Measurements from ENCODE around the gene LST1. TPM values are rescaled to one million over a fixed set of nuclear protein-coding genes. Genes with fewer than 3 reads are reported as not detected.

The LST1 gene
- total and polyA plus RNA-seq, 2 of the 4 experiments (the other 2 are of a cell fraction): not detected

DNA sequence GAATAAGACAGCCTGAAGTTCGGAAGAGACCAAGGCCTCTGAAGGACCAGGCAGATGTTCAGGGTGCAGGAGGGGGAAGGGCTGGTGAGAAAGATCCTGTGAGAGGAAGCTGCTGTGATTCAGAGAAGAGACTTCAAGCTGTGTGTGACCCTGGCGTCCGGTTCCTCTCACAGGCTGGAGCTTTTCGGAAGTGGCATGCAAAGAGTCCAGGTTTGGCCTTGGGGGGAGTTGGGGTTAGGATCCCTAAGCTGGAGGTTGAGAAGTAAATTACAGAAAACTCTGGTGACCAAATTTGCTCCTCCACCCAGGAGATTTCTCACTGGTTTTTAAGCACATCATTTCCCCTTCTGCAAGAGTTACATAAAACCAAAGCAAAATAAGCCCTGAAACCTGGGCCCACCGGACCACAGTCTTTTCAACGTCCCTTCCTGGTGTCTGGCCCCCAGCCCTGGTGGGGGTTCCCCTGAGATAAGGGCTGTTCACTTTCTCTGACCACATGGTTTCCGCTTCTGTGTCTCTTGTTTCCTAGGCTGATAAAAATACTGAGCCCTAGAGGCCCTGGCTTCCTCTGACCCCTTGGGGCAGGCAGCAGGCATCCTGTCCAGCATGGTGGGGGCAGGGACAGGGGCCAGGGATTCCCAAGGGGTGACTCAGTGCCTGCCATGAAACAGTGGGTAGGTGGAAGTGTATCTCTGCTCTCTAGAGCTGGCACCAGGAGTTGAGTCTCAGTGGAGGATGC, 25.9 kb upstream of the LST1 start:
- Histone ChIP-seq H3K56ac (ENCODE audit: extremely low read depth, insufficient read depth, low read length) (peak overlapping the region; percentile 39; the same call in 1 of the 2 replicates), H2BK20ac (ENCODE audit: low read depth, low read length) (peak overlapping the region; percentile 20), H3K36me3 (ENCODE audit: control insufficient read depth, insufficient read depth, low read length) (peaks cover 27% of the 10 kb centered on the region), H3K18ac (ENCODE audit: low read depth, low read length) (no peak overlapping the region; the same call in 1 of the 2 replicates), H4K8ac (ENCODE audit: low read depth in 2 of 2, low read length in 2 of 2) (peak overlapping the region in 1 of 2 experiments; percentile 57; a peak in 3 of 4 replicates), H3K4me3 (ENCODE audit: insufficient read depth, low read depth, low read length) (no peak overlapping the region), H3K27ac (ENCODE audit: insufficient read depth, low read length) (peak overlapping the region; percentile 22), H2AK9ac (replicated peaks; ENCODE audit: low read depth, low read length, poor library complexity) (peak overlapping the region; percentile 80), H4K5ac (ENCODE audit: low read depth, low read length) (no peak overlapping the region), H3K4me1 (ENCODE audit: control insufficient read depth, insufficient read depth, low read length) (peaks cover 18% of the 10 kb centered on the region), H2AFZ (replicated peaks; ENCODE audit: low read length, poor library complexity) (peak overlapping the region; percentile 61), H2AK5ac (ENCODE audit: low read depth, low read length) (peak overlapping the region; percentile 78; the same call in 1 of the 2 replicates), H2BK15ac (ENCODE audit: low read depth, low read length) (peak overlapping the region; percentile 21; the same call in 1 of the 3 replicates), H3K9me1 (ENCODE audit: insufficient read depth, low read length) (peaks cover 19% of the 10 kb centered on the region; the same call in 1 of the 2 replicates), H3K9ac (ENCODE audit: low read depth, low read length) (no peak overlapping the region), H3K14ac (replicated peaks; ENCODE audit: low read depth, low read length) (peak overlapping the region; percentile 52), H4K20me1 (ENCODE audit: insufficient read depth, low read length) (no peaks in the 10 kb centered on the region), H3K9me3 (ENCODE audit: control insufficient read depth, insufficient read depth, low read length) (no peaks in the 10 kb centered on the region), H3K23ac (ENCODE audit: low read depth, low read length) (peak overlapping the region; percentile 59; the same call in 1 of the 2 replicates), H4K91ac (ENCODE audit: insufficient read depth, low read depth, low read length) (peak overlapping the region; percentile 52), H3K79me1 (ENCODE audit: low read depth in 1 of 2, low read length in 2 of 2) (peaks cover 9 to 20% of the 10 kb centered on the region in 2 experiments; a peak in 3 of 4 replicates), H3K4me2 (ENCODE audit: low read depth, low read length) (peak overlapping the region; percentile 27; the same call in 1 of the 2 replicates), H3K27me3 (ENCODE audit: control insufficient read depth, insufficient read depth, low read length) (no peaks in the 10 kb centered on the region), H2BK120ac (ENCODE audit: low read depth, low read length) (peak overlapping the region; percentile 72), H2BK5ac (ENCODE audit: low read depth, low read length, poor library complexity, severe bottlenecking) (peak overlapping the region; percentile 46), H3K4ac (ENCODE audit: low read depth, low read length) (peak overlapping the region; percentile 66)
- in situ Hi-C loops (cut with MboI; ENCODE audit: low sequenced_read_pairs): no loop called here
- ChIA-PET POLR2A (ENCODE audit: unreplicated experiment) (no interaction called here), CTCF (interaction anchor here (0.7 kb wide), 2 partner anchors 13 to 38 kb away, joined by 4 to 6 read pairs; partner anchors contain the start of gene NFKBIL1)
- TF ChIP-seq, protein P1, sequence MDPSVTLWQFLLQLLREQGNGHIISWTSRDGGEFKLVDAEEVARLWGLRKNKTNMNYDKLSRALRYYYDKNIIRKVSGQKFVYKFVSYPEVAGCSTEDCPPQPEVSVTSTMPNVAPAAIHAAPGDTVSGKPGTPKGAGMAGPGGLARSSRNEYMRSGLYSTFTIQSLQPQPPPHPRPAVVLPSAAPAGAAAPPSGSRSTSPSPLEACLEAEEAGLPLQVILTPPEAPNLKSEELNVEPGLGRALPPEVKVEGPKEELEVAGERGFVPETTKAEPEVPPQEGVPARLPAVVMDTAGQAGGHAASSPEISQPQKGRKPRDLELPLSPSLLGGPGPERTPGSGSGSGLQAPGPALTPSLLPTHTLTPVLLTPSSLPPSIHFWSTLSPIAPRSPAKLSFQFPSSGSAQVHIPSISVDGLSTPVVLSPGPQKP (IDR thresholded peaks at IDR 0.05; ENCODE audit: borderline replicate concordance, low read depth, low read length): no peak
- no peak for TF ChIP-seq NFE2L2 (IDR thresholded peaks at IDR 0.05; ENCODE audit: low read depth, low read length)
- no peak for TF ChIP-seq MAZ (IDR thresholded peaks at IDR 0.05; ENCODE audit: borderline replicate concordance, low read depth, low read length)
- no peak for TF ChIP-seq BHLHE40 (IDR thresholded peaks at IDR 0.05; ENCODE audit: low read depth, low read length)
- TF ChIP-seq RCOR1 (IDR thresholded peaks at IDR 0.05; ENCODE audit: insufficient replicate concordance, low read length): no peak
- no peak for TF ChIP-seq RAD21 (IDR thresholded peaks at IDR 0.05; ENCODE audit: low read length)
- no TSS peak for BruUV-seq (replicated peaks)
- intact Hi-C loops (cut with micrococcal nuclease): loop anchor here (2.0 kb wide), 1 partner anchor 55 kb away; the partner anchor contains the start of gene AIF1
- peak; percentile 89 for ATAC-seq (ENCODE audit: low read depth)
- WGBS, 2 experiments (ENCODE audit: extremely low coverage in 2 of 2, insufficient read length in 1 of 2): 100% methylated on average over 1 of the region's 7 CpGs; no CpG with 5 or more reads in 1 of the 2 experiments
- dilution Hi-C loops (cut with HindIII; ENCODE audit: low sequenced_read_pairs, unreplicated experiment): no loop called here
- peak; percentile 52 for DNase-seq
